22Rv1 (cell line): Measurements from ENCODE around the gene NAALADL1.

ENCODE experiments used
- ZFX ChIP-seq: fragments of 450-650 bp; IDR thresholded peaks from 2 replicates; pipeline ENCODE4 v1.6.1; 2017; ENCODE audit warnings: antibody characterized with exemption, borderline replicate concordance
- TF ChIP-seq, protein P1 (sequence below): fragments of 450-650 bp; IDR thresholded peaks from 2 replicates; pipeline ENCODE4 v1.5.1; 2017; ENCODE audit warnings: mild to moderate bottlenecking

DNA sequence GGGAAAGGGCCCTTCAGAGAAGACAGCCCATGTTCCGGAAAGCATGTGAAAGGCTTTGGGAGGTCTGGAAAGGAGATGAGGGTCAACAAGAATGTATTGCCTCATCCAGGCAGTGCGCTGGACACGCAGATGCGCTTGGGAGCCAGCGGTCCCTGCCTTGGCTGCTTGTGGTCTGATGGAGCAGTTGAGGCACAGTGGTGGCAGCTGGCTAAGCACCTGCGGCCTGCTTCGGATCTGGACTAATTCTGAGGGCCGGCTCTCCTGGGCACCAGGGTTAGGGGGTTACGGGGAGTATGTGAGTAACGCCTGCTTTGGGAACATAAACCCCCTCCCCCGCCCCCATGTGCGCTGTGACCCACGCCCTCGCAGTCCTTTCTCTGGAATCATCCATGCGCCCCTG lies 48.7 kb upstream of the NAALADL1 start:
- TF ChIP-seq, protein P1, sequence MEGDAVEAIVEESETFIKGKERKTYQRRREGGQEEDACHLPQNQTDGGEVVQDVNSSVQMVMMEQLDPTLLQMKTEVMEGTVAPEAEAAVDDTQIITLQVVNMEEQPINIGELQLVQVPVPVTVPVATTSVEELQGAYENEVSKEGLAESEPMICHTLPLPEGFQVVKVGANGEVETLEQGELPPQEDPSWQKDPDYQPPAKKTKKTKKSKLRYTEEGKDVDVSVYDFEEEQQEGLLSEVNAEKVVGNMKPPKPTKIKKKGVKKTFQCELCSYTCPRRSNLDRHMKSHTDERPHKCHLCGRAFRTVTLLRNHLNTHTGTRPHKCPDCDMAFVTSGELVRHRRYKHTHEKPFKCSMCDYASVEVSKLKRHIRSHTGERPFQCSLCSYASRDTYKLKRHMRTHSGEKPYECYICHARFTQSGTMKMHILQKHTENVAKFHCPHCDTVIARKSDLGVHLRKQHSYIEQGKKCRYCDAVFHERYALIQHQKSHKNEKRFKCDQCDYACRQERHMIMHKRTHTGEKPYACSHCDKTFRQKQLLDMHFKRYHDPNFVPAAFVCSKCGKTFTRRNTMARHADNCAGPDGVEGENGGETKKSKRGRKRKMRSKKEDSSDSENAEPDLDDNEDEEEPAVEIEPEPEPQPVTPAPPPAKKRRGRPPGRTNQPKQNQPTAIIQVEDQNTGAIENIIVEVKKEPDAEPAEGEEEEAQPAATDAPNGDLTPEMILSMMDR = no peak
- TF ChIP-seq ZFX = no peak
